GM19023 (cell line): ENCODE results near the gene HOXD13.

Experiments used
- ATAC-seq: cut with Tn5 transposase; IDR thresholded peaks from one replicate; pipeline ENCODE4 v1.9.1; 2021; ENCODE audit warnings: mild to moderate bottlenecking, moderate library complexity; ENCODE audit not compliant: unreplicated experiment

Gene HOXD13

DNA sequence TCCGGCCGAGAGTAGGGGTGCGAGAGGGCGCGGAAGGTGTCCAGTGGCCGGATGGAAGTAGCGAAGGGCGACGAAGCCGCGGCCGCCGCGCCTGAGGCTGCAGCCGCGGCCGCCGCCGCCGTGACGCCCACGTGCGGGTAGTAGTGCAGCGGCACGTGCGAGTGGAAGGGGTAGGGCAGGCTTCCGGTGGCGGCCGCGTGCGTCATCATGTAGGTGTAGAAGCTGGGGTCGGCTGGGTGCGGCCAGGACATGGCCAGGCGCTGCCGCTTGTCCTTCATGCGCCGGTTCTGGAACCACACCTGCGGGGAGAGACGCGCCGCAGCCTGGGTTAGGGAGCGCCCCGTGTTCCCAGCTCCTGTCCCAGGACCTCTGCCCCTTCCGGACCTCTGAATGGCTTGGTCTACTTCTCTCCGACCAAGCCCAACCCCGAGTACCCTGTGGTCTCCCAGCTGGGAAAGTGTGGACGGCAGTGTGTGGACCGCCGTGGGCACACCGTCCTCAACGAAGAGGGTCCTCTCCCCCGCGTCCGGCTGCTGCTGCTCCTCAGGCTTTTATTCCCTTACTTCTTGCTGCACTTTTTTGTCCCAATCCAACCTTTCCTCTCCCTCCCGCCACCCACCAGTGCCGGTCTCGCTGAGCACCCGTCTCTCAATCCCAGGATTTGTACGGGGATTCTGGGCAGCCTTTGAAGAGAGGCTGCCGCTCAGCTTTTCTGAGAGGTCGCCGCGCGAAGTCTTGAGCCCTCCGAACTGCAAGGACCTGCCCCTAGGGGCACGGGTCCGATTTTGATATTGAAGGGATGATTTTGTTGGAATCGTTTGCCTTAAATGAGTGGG lies 11.8 kb upstream of the HOXD13 start:
- no peak for ATAC-seq

- no peak for ATAC-seq
Observed at GRCh38 chr2:176081376-176081836, 11.1 kb upstream of the HOXD13 start.

DNA sequence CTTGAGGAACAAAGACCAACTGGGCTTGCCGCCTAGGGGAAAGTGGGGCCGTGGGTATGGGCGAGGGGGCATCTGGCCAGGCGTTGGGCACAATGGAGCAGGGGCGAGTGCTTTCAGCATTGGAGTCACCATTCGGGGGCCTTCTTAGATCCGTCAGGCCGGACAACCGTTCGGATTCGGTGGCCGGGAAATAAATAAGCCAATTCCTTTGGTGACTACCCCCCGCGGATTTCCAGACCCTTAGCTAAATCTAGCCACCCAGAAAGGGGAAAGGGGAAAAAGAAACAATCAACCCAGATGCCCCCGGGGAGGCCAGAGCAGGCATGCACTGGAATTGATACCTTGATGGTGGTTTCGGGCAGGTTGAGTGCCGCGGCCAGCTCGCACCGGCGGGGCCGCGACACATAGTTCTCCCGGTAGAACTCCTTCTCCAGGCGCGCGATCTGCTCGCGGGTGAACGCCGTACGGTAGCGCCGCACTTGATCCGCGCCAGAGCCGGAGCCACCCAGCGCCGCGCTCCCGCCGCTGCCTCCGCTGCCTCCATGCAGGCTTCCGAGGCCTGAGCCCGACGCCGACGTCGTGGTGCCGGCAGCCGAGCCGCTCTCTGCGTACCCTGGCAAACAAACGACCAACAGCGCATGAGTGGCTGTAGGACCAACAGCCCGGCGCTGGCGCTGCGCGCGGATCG lies 10.5 kb upstream of the HOXD13 start:
- ATAC-seq, result no peak

DNA sequence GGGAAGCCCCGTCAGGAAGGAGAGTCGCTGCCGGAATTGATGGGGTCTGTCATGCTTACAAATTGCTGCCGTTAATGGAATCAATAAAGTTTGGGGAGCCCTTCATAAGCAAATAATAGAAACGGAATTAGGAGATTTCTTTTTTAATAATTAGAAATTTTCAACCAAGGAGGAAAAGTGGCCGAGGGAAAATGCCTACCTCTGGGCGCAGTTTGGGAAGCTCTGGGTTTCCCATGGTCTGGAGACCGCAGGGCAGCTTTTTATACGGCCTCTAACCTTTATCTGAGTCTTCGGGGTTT lies 10.0 kb upstream of the HOXD13 start:
- ATAC-seq, result no peak

GRCh38 chr2:176082824-176083751 lies 9.4 kb upstream of the HOXD13 start:
- ATAC-seq, result no peak

DNA sequence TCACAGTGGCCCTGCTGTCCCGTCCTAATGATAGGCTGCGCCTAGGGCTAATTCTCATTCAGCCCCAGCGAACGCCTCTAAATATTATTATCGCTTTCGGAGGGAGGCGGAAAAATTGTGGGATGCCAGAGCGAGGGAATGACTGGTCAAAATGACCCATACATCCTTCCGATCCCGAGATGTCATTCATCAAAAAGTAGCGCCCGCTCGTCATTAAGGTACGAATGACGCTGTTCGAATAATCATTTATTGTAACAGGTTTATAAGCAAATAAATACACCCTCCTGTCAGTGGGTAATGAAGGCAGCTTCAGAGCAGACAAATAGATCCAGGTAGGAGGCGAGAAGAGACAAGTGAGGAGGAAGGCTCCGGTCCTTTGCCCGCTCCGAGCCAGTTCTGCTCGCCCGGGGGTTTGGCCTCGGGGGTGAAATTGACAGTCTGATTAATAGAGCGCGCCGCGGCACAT lies 8.7 kb upstream of the HOXD13 start, which contains the start of gene EVX2:
Gene EVX2, minus strand, starts transcription at position 167 of the 466 bp plus-strand sequence. CDS start 186 bp downstream, outside the sequence.
- no peak for ATAC-seq

- ATAC-seq, result no peak
Observed at GRCh38 chr2:176084611-176085119, 7.9 kb upstream of the HOXD13 start.

- no peak for ATAC-seq
Observed at GRCh38 chr2:176085120-176085788, 7.3 kb upstream of the HOXD13 start.

DNA sequence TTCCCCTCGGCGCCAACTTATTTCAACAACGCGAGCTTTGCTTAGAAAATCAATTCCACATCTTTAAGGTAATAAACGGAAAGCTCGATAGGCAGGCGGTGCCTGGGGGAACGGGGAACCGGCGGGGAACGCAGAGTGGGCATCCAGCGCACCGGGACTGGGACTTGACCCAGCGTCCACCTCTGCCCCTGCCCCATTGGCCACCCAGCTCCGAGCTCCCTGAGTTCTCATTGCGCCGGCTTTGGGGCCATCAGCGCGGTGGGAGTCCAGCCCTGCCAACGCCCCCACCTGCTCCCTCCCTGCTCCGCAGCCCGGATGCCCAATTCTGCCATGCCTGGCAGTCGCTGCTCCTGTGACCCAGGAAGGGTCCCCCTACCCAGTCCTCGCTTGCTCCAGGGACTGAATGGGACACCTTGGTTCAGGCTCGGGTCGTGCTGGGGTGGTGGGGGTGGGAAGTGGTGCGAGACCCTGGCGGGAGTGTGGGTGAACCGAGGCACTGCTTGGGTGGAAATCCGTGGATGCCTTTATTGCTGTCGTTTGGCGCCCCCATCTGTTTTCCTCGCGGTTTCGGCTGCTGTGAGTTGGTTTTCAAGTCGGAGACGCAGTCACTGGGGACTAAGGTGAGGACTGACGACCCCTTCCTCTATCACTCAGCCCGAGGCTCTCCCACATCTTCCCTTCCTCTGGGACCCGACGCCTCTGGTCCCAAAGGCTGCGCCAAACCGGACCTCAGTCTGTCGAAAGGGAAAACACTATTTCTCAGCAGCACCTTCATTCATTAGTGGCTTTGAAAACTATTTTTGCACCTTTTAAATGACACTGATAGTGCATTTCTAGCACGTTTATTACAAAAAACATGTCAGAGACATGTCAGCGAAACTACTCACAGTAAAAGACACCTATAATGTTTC lies 6.4 kb upstream of the HOXD13 start:
- ATAC-seq, result no peak

DNA sequence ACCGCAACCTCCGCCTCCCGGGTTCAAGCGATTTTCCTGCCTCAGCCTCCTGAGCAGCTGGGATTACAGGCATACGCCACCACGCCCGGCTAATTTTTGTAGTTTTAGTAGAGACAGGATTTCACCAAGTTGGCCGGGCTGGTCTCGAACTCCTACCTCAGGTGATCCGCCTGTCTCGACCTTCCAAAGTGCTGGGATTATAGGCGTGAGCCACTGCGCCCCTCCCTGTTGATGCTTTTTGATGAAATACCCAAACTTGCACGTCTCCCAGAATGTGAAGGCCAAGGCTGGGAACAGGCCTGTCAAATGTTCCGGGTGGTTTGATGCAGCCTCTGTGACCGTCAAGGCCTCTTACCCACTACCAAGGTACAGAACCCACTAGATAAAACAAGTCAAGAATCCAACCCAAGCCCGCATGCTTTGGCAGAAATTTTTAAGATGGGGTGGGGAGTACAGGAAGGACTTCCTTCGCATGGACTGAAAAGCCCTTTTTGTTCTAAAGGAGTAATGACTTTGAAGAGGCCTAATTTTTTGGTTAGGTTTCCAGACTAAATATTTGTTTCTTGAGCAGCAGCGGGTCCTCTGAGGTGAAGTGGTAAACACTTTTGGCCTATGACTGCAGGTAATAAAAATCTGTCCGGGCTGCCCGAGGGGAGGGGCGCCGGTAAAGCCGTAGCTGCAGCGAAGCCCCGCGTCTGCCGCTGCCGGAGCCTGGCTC lies 5.0 kb upstream of the HOXD13 start:
- no peak for ATAC-seq

GRCh38 chr2:176088048-176088936 lies 4.2 kb upstream of the HOXD13 start:
- peak; percentile 76 for ATAC-seq

GRCh38 chr2:176088937-176089842 lies 3.3 kb upstream of the HOXD13 start:
- ATAC-seq, result no peak

GRCh38 chr2:176089843-176090395 lies 2.6 kb upstream of the HOXD13 start:
- no peak for ATAC-seq

- ATAC-seq, result no peak
Observed at GRCh38 chr2:176090862-176091261, 1.7 kb upstream of the HOXD13 start.

GRCh38 chr2:176091329-176092258 lies 927 bp upstream of the HOXD13 start:
- ATAC-seq, result no peak
